HG02610 (cell line): Measurements from ENCODE around the gene ACP2.

ENCODE experiments used
- ATAC-seq: cut with Tn5 transposase; IDR thresholded peaks from one replicate; pipeline ENCODE4 v1.9.1; 2021; ENCODE audit warnings: mild to moderate bottlenecking, moderate library complexity; ENCODE audit not compliant: unreplicated experiment

The ACP2 gene

GRCh38 chr11:47244448-47245350, 3.9 kb downstream of the ACP2 start:
- ATAC-seq: no peak

GRCh38 chr11:47243454-47243853, 5.2 kb downstream of the ACP2 start:
- ATAC-seq: no peak

- no peak for ATAC-seq
These were observed 5.9 kb downstream of the ACP2 start for GRCh38 chr11:47242596-47243192.

GRCh38 chr11:47241841-47242301, 6.7 kb downstream of the ACP2 start:
- ATAC-seq: no peak

- no peak for ATAC-seq
These were observed 8.8 kb downstream of the ACP2 start for GRCh38 chr11:47239852-47240251.

- ATAC-seq: no peak
These were observed 12.1 kb downstream of the ACP2 start for GRCh38 chr11:47236482-47236881.

- ATAC-seq: no peak
These were observed 13.5 kb downstream of the ACP2 start for GRCh38 chr11:47235163-47235562.

- ATAC-seq: no peak
These were observed 13.9 kb downstream of the ACP2 start for GRCh38 chr11:47234669-47235100.

GRCh38 chr11:47233989-47234668, 14.5 kb downstream of the ACP2 start:
- no peak for ATAC-seq

GRCh38 chr11:47233051-47233450, 15.6 kb downstream of the ACP2 start:
- no peak for ATAC-seq

- ATAC-seq: no peak
These were observed 19.5 kb downstream of the ACP2 start for GRCh38 chr11:47229161-47229560.

GRCh38 chr11:47225552-47226400, 22.8 kb downstream of the ACP2 start:
- ATAC-seq: peak; percentile 96

- no peak for ATAC-seq
These were observed 25.9 kb downstream of the ACP2 start for GRCh38 chr11:47222696-47223095.

- no peak for ATAC-seq
These were observed 28.2 kb downstream of the ACP2 start for GRCh38 chr11:47220401-47220821.

GRCh38 chr11:47216121-47216798, 32.4 kb downstream of the ACP2 start:
- ATAC-seq: peak; percentile 45

- no peak for ATAC-seq
These were observed 33.2 kb downstream of the ACP2 start for GRCh38 chr11:47215366-47215910.

- ATAC-seq: peak; percentile 39
These were observed 34.6 kb downstream of the ACP2 start for GRCh38 chr11:47213950-47214565.

GRCh38 chr11:47212938-47213337, 35.7 kb downstream of the ACP2 start:
- ATAC-seq: no peak

- ATAC-seq: no peak
These were observed 40.0 kb downstream of the ACP2 start for GRCh38 chr11:47208628-47209027.
